DND-41 (cell line): ENCODE data around the gene GFOD1.

Experiments
- EZH2 ChIP-seq: IDR thresholded peaks from 3 replicates; pipeline ENCODE4 v1.6.1; 2012; ENCODE audit warnings: borderline replicate concordance, low read depth, mild to moderate bottlenecking, moderate library complexity, low read length, inconsistent platforms; ENCODE audit not compliant: severe bottlenecking
- TF ChIP-seq, protein P1 (sequence below): IDR thresholded peaks from 2 replicates; pipeline ENCODE4 v1.5.1; 2012; ENCODE audit warnings: borderline replicate concordance, low read length, moderate library complexity, mild to moderate bottlenecking; ENCODE audit not compliant: poor library complexity, severe bottlenecking; ENCODE audit errors: extremely low read depth

DNA sequence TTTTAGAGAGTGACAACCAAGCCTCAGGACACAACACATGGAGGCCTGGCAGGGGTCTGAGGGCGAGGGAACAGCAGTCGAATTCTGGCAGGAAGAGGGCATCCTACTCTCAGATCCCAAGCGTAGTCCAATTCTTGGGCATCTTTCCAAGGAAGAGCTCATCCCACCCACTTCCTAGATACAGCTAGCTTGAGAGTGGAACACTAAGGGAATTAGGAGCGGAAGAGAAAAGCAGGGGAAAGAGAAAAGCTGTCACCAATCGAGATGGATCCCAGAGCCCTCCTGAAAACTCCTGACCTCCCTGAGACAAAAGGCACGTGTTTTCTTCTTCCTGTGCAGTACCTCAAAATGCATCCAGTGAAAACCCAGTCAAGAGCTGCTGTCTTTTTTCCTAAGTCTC, 67.1 kb downstream of the GFOD1 start:
- TF ChIP-seq, protein P1, sequence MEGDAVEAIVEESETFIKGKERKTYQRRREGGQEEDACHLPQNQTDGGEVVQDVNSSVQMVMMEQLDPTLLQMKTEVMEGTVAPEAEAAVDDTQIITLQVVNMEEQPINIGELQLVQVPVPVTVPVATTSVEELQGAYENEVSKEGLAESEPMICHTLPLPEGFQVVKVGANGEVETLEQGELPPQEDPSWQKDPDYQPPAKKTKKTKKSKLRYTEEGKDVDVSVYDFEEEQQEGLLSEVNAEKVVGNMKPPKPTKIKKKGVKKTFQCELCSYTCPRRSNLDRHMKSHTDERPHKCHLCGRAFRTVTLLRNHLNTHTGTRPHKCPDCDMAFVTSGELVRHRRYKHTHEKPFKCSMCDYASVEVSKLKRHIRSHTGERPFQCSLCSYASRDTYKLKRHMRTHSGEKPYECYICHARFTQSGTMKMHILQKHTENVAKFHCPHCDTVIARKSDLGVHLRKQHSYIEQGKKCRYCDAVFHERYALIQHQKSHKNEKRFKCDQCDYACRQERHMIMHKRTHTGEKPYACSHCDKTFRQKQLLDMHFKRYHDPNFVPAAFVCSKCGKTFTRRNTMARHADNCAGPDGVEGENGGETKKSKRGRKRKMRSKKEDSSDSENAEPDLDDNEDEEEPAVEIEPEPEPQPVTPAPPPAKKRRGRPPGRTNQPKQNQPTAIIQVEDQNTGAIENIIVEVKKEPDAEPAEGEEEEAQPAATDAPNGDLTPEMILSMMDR, result no peak
- no peak for TF ChIP-seq EZH2
